ENCODE results near the gene RAD23A. TPM values are rescaled to one million over a fixed set of nuclear protein-coding genes. Genes with fewer than 3 reads are reported as not detected.

Gene RAD23A
- total and polyA plus RNA-seq, 2 donors (not counting 3 experiments of a cell fraction or from before 2014, with no cell fraction given) = 66.9 to 102 TPM

- Histone ChIP-seq H3K4me1 (ENCODE audit: control insufficient read depth, extremely low read depth, insufficient read depth, low read length) (peaks cover 2% of the 10 kb centered on the region), H3K79me2 (ENCODE audit: control insufficient read depth, insufficient read depth, low read length) (no peaks in the 10 kb centered on the region), H3K9me3 (replicated peaks; ENCODE audit: control insufficient read depth, insufficient read depth, low read length) (no peaks in the 10 kb centered on the region), H3K27me3 (ENCODE audit: control insufficient read depth in 2 of 2, insufficient read depth in 2 of 2, low read length in 2 of 2) (no peaks in the 10 kb centered on the region), H3K36me3 (ENCODE audit: control insufficient read depth in 2 of 2, extremely low read depth in 1 of 2, insufficient read depth in 2 of 2, low read length in 2 of 2) (no peaks in the 10 kb centered on the region), H3K27ac (ENCODE audit: insufficient read depth, low read depth, low read length) (no peak overlapping the region), H3K4me3 (replicated peaks in 1 of 3; ENCODE audit: insufficient read depth in 1 of 3, low read depth in 1 of 3, low read length in 3 of 3) (no peak overlapping the region), H2AFZ (ENCODE audit: low read depth, low read length) (no peak overlapping the region), H4K20me1 (replicated peaks; ENCODE audit: control insufficient read depth, extremely low read depth, insufficient read depth, low read length) (no peaks in the 10 kb centered on the region), H3K9ac (replicated peaks; ENCODE audit: extremely low read depth, insufficient read depth, low read length) (no peak overlapping the region), H3K9me1 (replicated peaks; ENCODE audit: control insufficient read depth, extremely low read depth, insufficient read depth, low read length) (no peaks in the 10 kb centered on the region), H3K4me2 (ENCODE audit: insufficient read depth, low read length) (no peak overlapping the region)
- TF ChIP-seq MYC (IDR thresholded peaks at IDR 0.05; ENCODE audit: low read depth, low read length) (no peak), POLR2AphosphoS5 (IDR thresholded peaks at IDR 0.05; ENCODE audit: insufficient read depth, low read depth, low read length) (no peak), EZH2 (IDR thresholded peaks at IDR 0.05; ENCODE audit: borderline replicate concordance, low read depth, low read length, severe bottlenecking) (no peak), POLR2A (IDR thresholded peaks at IDR 0.05; ENCODE audit: low read depth, low read length) (no peak), CTCF (IDR thresholded peaks at IDR 0.05; ENCODE audit: extremely low read depth in 1 of 2, insufficient read depth in 1 of 2, low read depth in 1 of 2, low read length in 2 of 2) (no peak), MAX (IDR thresholded peaks at IDR 0.05; ENCODE audit: insufficient read depth, insufficient read length) (no peak), GATA2 (IDR thresholded peaks at IDR 0.05; ENCODE audit: insufficient read depth, insufficient read length, low read depth, low read length) (no peak), JUN (IDR thresholded peaks at IDR 0.05; ENCODE audit: borderline replicate concordance, insufficient read depth, insufficient read length, low read depth) (no peak), FOS (IDR thresholded peaks at IDR 0.05; ENCODE audit: borderline replicate concordance, insufficient read depth, low read length) (no peak)
- ChIA-PET CTCF (interaction anchor here (0.6 to 13.4 kb wide), 14 partner anchors 8 to 108 kb away, joined by 3 to 543 read pairs (median 4); no protein-coding TSS in a partner anchor), POLR2A (no interaction called here)
- no peak for FAIRE-seq
- intact Hi-C loops (cut with micrococcal nuclease) = no loop called here
- dilution Hi-C loops (cut with MboI; ENCODE audit: extremely low pct_ligation_motif_present, low sequenced_read_pairs) = no loop called here
- BruUV-seq (replicated peaks) = no TSS peak
- no peak for DNase-seq (ENCODE audit: low read depth, low spot score)
Measured at GRCh38 chr19:12985049-12985776, 39.6 kb downstream of the RAD23A start.
